Thyroid gland (tissue), 4 donors: ENCODE data around the gene LENG1. TPM values are rescaled to one million over a fixed set of nuclear protein-coding genes. Genes with fewer than 3 reads are reported as not detected.

Source experiments
- DNase-seq, 2 donors: peaks; one replicate each; pipeline ENCODE4 v3.0.0-alpha.2; 2019
- H3K27ac ChIP-seq, 3 donors: fragments of 200-600 bp; sonication (generic); 1 replicate in 2 of 3; 2 replicates in 1 of 3; pipeline ENCODE4 v1.5.1; 2016 to 2019; ENCODE audit warnings: mild to moderate bottlenecking in 1 of 3, moderate library complexity in 1 of 3
- H3K27me3 ChIP-seq: fragments of 200-600 bp; sonication (generic); one replicate; pipeline ENCODE4 v1.5.1; 2019
- H3K36me3 ChIP-seq, 2 donors: fragments of 200-600 bp; sonication (generic); one replicate each; pipeline ENCODE4 v1.5.1; 2016 to 2019
- H3K4me1 ChIP-seq, 2 donors: fragments of 200-600 bp; sonication (generic); one replicate each; pipeline ENCODE4 v1.5.1; 2017 to 2019
- H3K4me3 ChIP-seq, 3 donors: fragments of 200-600 bp; sonication (generic); replicated peaks in 1 of 3; 1 replicate in 2 of 3; 2 replicates in 1 of 3; pipeline ENCODE4 v1.5.1; 2016; ENCODE audit warnings: mild to moderate bottlenecking in 1 of 3
- H3K9me3 ChIP-seq: fragments of 200-600 bp; sonication (generic); one replicate; pipeline ENCODE4 v1.5.1; 2017
- CTCF ChIP-seq, 6 experiments: fragments of 200-600 bp in 3 of 6; fragments of 450-650 bp in 3 of 6; sonication (generic) in 3 of 6; IDR thresholded peaks; one replicate each; pipeline ENCODE4 v1.5.1; 2016 to 2019; ENCODE audit warnings: antibody characterized with exemption in 6 of 6, mild to moderate bottlenecking in 2 of 6, inconsistent platforms in 1 of 6, moderate library complexity in 1 of 6
- POLR2A ChIP-seq, 2 donors: fragments of 450-650 bp; IDR thresholded peaks; one replicate each; pipeline ENCODE4 v1.6.1; 2017; ENCODE audit warnings: antibody characterized with exemption in 2 of 2, mild to moderate bottlenecking in 2 of 2, moderate library complexity in 1 of 2
- WGBS, 2 donors: methylation state at CpG; one replicate each; pipeline ENCODE4 v1.1.5; 2017; 5-methylcytosine and 5-hydroxymethylcytosine counted together
- intact Hi-C: fragments of 100-400 bp; cut with DNase I; formaldehyde crosslinking; loops from one replicate; pipeline ENCODE4 v1.15.1; 2023
- total RNA-seq, 4 donors: library from RNA; depleted of rRNA; stranded (reverse); fragments of >200 nt; gene quantifications; one replicate each; pipeline ENCODE4 v1.2.3, GENCODE V29; 2016

LENG1 gene
- total RNA-seq, 4 donors from 2014 or later: 6.3 to 14.5 (median 8.2) TPM

GRCh38 chr19:54137699-54138488 is 21.6 kb downstream of the LENG1 start, which contains the start of gene CNOT3:
Gene CNOT3 (plus strand): TSS chr19:54137762. CDS start chr19:54142979, 5,217 bp downstream.
- 3 to 7% methylated on average over 6 to 7 of the region's 103 CpGs for WGBS, 2 donors
- intact Hi-C loops: no loop called here

GRCh38 chr19:54136864-54137698 is 22.4 kb downstream of the LENG1 start:
- peak; percentile 100 for DNase-seq
- peaks cover 0 to under 1% of the 10 kb centered on the region in 2 donors for H3K36me3 ChIP-seq
- H3K4me1 ChIP-seq: peaks cover 26 to 40% of the 10 kb centered on the region in 2 donors
- H3K4me3 ChIP-seq: peak overlapping the region; percentile 2 to 100 (median 97)
- intact Hi-C loops: no loop called here
- H3K27ac ChIP-seq: no peak overlapping the region
- no peaks in the 10 kb centered on the region for H3K9me3 ChIP-seq
- H3K27me3 ChIP-seq: no peaks in the 10 kb centered on the region
- 0% methylated on average over 18 to 34 of the region's 46 CpGs for WGBS, 2 donors
- TF ChIP-seq CTCF (IDR thresholded peaks at IDR 0.05): no peak
- peak in 1 of 2 donors; percentile 90 for TF ChIP-seq POLR2A (IDR thresholded peaks at IDR 0.05)

More at GRCh38 chr19:54137699-54138488, 21.6 kb downstream of the LENG1 start, which contains the start of gene CNOT3:
- TF ChIP-seq POLR2A (IDR thresholded peaks at IDR 0.05): peak in 1 of 2 donors; percentile 88
- TF ChIP-seq CTCF (IDR thresholded peaks at IDR 0.05): no peak
- peak within 1 kb of the TSS; percentile 92 to 100 (median 97) for H3K4me3 ChIP-seq
- peaks cover 26 to 41% of the 10 kb centered on the region in 2 donors for H3K4me1 ChIP-seq
- H3K27ac ChIP-seq: peak within 1 kb of the TSS; percentile 89 to 96 (median 96)
- peak; percentile 23 to 31 for DNase-seq
- no peaks in the 10 kb centered on the region for H3K27me3 ChIP-seq
- H3K36me3 ChIP-seq: peaks cover 3 to 6% of the 10 kb centered on the region in 2 donors
- H3K9me3 ChIP-seq: no peaks in the 10 kb centered on the region

GRCh38 chr19:54136086-54136863 is 23.2 kb downstream of the LENG1 start:
- Histone ChIP-seq H3K4me1 (peaks cover 19 to 32% of the 10 kb centered on the region in 2 donors), H3K9me3 (no peaks in the 10 kb centered on the region), H3K4me3 (peak overlapping the region in 2 of 3 donors; percentile 2 to 35), H3K36me3 (peaks cover 5 to 9% of the 10 kb centered on the region in 2 donors), H3K27me3 (no peaks in the 10 kb centered on the region), H3K27ac (no peak overlapping the region)
- TF ChIP-seq POLR2A (IDR thresholded peaks at IDR 0.05) (no peak), CTCF (IDR thresholded peaks at IDR 0.05) (no peak)
- DNase-seq: peak in 1 of 2 donors; percentile 23
- intact Hi-C loops: no loop called here
- WGBS, 2 donors: 4 to 5% methylated on average over 28 to 30 of the region's 30 CpGs

- no peaks in the 10 kb centered on the region for H3K27me3 ChIP-seq
- TF ChIP-seq CTCF (IDR thresholded peaks at IDR 0.05) (no peak), POLR2A (IDR thresholded peaks at IDR 0.05) (no peak)
- intact Hi-C loops: no loop called here
- H3K27ac ChIP-seq: no peak overlapping the region
- no peak for DNase-seq
- H3K36me3 ChIP-seq: peaks cover 16 to 17% of the 10 kb centered on the region in 2 donors
- WGBS, 2 donors: 56 to 70% methylated on average over 2 of the region's 2 CpGs
- H3K9me3 ChIP-seq: no peaks in the 10 kb centered on the region
- H3K4me3 ChIP-seq: no peak overlapping the region
- H3K4me1 ChIP-seq: peaks cover 13 to 16% of the 10 kb centered on the region in 2 donors
Observed at GRCh38 chr19:54133957-54134590, 25.4 kb downstream of the LENG1 start.
